Stimulated activated CD8-positive, alpha-beta memory T cell treated with anti-CD3 and anti-CD28 coated beads, Interleukin-15, amount 100 ng/mL, for 24 hours (primary cell): ENCODE data around the gene PLD5.
"Not testable (repeated sequence)": the region's sequence is repeated elsewhere in the genome, so short reads cannot be mapped to it uniquely, and the experiment has no call there.

ENCODE experiments used
- DNase-seq: peaks from one replicate; pipeline ENCODE4 v3.0.0-alpha.2; 2020; ENCODE audit warnings: low read depth

Gene PLD5

DNA sequence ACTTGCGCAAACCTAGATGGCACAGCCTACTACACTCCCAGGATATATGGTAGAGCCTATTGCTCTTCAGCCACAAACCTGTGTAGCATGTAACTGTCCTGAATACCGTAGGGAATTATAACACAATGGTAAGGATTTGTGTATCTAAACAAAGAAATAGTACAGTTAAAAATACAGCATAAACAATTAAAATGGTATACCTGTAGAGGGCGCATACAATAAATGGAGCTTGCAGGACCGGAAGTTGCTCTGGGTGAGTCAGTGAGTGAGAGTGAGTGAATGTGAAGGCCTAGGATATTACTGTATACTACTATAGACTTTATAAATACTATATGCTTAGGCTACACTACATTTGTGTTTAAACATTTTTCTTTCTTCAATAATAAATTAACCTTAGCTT is 99.3 kb downstream of the PLD5 start:
- DNase-seq = no peak

DNA sequence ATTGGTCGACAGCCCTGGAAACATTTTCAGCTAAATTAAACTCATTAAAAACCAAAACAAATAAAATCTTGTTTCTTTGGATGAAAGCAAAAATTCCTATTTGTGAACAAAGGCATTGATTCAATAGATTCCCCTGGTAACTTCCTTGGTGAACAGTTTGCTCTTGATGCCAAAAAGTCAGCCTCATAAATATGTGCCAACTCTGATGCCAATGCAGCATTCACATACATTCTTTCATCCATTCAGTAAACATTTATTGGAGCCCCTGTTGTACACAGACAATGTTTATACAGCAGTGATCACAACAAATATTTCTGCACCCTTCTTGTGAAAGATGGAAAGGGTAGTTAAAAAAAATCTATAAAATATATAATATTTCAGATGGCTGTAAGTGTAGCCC is 107.8 kb downstream of the PLD5 start:
- no peak for DNase-seq

DNA sequence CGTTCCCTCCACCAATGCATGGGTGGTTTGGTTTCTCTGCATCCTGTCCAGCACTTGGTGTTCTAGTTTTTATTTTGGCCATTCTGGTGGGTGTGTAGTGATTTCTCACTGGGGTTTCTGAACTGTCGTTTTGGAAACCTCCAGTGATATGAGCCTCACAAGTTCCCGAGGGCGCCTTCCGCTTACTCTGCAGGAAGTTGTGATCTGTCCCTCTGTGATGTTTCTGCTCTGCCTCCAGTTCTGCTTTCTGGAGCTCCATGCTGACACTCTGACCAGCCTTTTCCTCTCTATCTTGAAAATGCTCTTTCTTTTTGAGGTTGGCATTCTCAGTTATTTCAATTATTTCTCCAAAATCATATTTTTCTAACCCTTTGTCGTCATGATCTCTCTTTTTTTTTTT is 111.6 kb downstream of the PLD5 start:
- no peak for DNase-seq

DNA sequence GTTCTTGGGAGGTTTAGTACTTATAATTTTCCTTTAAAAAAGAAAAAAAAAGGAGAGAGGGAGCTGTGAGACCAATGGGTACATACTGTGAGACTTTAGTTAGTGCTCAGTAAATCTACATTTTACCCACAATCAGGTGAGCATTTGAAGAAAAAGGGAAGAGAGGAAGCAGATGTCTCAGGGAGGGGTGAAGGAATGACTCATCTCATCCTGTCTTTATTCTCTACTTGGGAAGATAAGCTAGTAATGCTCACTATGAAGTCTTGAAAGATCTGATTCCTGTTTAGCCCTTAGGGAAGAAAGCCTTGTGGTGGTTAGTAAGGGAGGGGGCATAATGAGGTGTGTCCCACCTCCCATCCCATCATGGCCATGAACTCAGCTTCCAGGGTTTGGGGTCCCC is 112.6 kb downstream of the PLD5 start:
- DNase-seq = no peak

DNA sequence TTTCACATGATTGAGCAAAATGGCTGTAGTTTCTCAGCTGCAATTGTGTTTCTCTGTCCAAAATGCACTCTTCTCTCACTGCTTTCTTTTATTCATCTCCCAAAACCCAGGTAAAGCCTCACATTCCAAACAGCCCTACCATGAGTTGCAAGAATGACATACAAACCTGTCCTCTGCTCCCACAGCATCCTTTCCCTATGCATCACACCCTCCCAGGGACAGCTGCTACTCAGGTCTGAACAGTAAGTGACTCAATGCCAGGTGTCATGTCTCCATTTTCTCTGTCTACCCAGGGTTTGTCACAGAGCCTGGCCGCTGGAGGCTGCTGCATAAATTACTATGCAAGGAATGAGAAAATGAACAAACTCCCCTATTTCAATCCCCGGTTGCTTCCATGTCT is 118.5 kb downstream of the PLD5 start:
- DNase-seq = no peak

DNA sequence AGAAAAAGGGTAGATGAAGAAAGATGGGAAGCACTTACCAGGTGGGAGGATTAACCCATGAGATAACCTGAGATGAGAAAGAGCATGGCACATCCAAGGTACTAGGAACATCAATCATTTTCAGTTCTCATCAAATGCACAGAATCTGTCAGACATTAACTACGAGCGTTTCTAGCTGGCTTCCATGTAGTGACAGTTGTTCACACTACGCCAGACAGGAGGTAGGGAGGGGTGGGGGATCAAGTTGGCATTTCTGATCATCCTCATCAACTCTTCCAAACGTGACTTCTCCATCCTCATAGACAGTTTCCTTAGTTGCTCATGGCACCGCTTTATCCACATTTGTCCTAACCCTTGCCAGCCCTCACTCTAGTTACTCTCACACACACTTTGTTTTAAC is 120.2 kb downstream of the PLD5 start:
- DNase-seq = no peak

DNA sequence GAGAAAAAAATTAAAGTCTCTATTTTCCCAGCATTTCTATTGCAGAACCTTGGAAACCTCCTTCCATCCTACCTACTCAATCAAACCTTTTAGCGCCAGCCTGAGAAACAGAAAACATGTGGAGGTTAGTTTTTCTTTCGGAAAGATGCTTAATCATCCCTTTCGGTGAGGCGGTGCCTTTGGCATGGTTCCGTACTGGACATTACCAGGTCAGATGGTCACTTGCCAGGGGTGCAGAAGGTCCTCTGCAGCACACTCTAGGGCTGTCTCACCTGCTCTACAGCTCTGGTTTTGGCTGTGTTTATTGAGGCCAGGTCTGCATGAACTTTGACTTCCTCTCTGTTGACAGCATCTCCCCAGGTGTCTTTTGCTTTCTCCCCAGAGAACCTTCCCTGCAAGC is 121.5 kb downstream of the PLD5 start:
- DNase-seq = no peak

DNA sequence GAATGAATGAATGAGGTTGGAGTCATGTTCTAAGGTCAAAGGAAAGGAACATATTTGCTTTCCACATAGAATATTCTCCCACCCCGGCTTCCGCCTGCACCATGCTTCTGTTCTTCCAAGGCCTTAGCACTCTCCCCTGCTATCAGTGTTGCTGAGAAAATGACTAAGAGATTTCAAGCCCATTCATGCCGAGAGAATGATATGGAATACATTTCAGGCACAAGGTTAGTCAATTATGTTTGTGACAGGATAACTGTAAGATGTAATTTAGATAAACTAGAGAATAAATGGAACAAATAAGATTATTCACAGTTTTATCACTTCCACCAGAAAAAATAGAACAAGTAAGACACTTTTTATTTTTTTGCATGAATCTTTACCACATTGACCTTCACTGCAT is 122.6 kb downstream of the PLD5 start:
- DNase-seq = no peak

DNA sequence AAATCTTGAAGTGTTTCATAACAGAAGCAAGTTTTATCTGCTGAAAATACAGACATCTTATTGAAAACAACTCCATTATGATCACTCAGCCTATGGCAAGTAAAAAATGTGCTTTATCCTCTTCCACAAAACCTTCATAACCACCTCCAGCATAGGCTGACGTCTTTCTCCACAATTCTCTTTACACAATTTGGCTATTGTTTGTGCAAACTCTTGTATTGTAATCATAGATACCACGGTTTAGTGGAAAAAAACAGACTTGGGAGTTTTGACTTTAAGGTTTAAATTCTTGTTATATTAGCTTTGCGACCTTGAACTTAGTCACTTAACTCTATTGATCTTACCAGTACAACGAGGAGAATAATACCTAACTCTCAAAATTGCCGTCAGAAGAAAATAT is 126.1 kb downstream of the PLD5 start:
- DNase-seq = no peak

DNA sequence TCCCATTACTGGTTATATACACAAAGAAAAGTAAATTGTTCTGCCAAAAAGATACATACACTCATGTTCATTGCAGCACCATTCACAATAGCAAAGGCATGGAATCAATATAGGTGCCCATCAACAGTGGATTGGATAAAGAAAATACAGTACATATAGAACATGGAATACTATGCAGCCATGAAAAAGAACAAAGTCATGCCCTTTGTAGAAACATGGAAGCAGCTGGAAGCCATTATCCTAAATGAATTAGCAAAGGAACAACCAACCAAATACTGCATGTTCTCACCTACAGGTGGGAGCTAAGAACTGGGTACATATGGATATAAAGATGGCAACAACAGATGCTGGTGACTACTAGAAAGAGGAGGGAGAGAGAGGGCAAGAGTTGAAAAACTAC is 132.6 kb downstream of the PLD5 start:
- DNase-seq = no peak

DNA sequence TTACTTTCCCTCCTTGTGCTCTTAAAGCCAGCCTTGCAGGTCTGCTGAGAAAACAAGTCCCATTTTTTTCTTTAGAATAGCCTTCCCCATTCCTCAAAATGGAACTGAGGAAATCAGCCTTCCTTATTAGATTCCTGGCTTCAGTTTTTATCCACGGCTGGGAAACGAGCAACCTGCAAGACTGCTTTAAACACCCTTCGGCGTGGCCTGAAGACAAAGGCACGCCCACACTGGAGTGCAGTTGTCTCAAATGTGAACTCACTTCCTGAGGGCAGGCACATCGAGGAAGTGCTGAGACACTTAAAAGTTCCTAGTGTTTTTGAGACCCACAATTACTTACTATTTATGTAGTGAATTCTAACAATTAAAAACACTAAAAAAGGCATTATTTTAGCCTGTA is 148.4 kb downstream of the PLD5 start:
- DNase-seq = not testable (repeated sequence)

DNA sequence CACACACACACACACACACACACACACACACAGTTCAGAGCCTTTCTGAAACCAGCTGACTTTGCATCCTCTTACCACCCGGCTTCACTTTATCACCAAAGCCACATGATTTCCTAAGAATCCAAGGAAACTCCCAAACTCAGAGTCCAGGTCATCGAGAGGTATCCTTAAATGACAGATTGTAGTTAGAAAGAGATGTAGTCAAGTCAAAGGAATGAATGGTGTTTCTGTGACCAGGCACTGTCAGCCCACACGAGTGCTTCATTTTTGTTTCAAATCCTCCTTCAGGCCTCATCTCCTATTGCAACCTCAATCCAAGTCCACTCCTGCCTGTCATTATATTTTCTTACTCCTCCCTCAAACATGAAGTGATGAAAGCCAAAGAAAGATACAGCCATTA is 174.1 kb downstream of the PLD5 start:
- not testable (repeated sequence) for DNase-seq

DNA sequence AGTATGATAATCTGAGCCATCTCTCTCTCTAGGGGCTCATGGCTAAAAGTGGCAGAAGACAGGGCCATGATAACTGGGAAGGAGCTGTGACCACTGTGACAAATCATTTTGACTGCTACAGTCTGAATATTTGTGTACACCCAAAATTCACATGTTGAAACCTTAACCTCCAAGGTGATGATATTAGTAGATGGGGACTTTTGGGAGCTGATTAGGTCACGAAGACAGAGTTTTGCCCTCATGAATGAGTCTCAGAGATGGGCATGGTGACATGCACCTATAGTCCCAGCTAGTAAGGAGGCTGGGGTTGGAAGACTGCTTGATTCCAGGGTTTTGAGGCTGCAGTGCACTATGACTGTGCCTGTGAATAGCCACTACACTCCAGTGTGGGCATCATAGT is 174.9 kb downstream of the PLD5 start:
- no peak for DNase-seq

DNA sequence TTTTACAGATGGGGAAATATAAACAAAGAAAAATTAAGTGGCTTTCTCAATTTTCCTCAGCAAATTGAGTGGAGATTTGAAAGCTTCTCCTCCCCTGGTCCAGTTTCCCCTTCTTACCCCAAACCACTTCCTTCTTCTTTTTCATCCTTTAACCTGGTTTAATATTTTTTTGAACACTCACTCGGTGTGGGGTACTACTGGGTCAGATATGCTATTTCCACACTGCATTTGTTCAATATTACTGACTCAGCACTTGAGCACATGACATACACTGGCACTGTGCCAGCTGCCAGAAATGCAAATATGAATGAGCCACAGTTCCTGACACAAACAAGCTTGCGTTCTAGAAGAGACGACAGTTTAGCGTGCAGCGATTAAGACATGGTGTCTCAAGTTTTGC is 193.6 kb downstream of the PLD5 start:
- DNase-seq = not testable (repeated sequence)

DNA sequence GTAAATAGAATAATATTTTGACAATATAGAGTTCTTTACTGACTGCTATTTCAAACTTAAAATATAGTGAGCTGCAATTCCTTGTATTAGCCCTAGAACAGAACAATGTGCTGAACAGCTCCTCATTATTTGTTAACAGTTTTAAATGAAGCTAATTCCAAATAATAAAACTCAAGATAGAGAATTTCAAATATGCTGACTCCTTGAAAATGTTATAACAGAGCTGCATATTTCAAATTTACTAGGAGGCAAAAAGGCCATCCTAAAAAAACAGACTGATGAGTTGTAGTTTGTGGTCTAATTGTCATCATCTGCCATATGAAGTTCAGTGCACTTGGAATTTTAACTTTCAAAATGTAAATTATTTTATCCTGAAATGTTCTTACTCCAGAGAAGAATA is 197.1 kb downstream of the PLD5 start:
- not testable (repeated sequence) for DNase-seq

DNA sequence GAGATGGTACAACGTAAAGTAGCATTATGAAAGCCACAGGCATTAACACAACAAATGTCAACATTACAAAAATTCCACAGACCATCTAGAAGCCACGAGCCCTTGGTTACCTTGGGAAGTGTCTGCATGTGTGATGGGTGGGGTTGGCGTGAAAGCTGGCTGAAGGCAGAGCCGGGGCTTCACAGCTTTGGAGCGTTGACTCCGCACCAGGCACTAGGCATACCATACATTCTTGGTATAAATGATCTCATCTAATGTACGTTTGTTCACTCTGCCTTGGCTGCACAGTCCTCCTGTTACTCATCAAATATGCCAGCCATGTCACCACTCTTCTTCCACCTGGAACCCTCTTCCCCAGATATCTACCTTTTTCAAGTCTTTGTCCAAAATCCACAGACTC is 202.5 kb downstream of the PLD5 start:
- not testable (repeated sequence) for DNase-seq

DNA sequence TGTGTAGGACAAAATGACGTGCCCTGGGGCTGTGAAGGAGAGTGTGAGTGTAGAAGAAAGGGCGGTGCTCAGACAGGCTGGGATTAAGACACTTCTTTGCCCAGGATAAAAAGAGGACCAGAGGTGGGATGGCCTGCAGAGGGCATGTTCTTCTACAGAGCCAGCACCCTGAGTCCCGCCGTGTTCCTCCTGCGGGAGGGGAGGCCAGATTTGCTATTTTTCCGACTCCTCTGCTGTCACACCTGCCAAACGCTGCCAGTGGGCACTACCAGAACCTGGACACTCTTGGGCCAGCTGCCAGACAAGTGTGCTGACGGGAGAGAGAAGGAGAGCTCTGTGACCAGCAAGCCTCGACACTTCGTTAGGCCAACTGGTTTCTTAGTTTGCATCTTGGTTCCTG is 206.4 kb downstream of the PLD5 start:
- no peak for DNase-seq

DNA sequence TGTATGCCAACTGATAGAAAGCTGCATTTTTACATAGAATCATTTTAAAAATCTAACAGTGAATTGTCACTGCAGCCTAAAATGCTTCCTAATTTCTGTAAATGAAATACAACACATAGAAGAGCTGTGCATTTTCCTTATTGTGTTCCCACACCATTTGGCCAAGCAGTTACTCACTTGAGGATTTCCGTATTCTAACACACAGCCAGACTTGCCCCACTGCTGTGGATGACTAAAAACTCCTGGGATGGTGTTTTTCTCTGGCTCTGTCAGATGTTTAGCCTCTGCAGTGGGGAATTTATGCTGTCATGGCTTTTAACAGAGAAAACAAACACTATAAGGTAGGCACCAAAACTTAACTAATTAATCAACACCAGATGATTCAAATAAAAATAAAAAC is 209.6 kb downstream of the PLD5 start:
- not testable (repeated sequence) for DNase-seq

DNA sequence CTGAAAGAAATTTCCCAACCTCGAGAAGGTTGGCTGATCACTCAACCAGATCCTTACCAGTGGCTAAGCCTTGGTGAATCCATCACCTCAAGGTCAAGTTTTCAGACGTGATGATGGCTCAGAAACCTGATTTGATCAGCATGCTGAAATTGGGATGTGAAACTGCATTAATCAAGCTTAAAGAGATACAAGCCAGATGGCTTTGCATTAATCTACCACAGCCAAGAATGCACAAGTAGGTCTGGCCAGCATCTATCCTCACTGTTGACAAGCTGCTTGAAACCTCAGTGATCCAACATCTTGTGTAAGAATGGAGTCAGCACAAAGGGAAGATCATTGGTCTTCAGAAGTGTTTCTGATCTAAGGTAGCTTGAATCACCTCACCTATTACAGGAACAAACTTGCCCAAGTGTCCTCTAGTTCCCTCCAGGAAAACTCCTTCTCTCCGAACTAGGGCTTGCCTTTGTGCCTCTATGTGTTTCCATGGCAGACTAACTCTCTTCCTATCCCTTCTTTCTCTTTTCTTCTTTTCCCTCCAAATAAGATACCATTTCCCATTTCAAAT is 210.3 kb downstream of the PLD5 start:
- DNase-seq = not testable (repeated sequence)

DNA sequence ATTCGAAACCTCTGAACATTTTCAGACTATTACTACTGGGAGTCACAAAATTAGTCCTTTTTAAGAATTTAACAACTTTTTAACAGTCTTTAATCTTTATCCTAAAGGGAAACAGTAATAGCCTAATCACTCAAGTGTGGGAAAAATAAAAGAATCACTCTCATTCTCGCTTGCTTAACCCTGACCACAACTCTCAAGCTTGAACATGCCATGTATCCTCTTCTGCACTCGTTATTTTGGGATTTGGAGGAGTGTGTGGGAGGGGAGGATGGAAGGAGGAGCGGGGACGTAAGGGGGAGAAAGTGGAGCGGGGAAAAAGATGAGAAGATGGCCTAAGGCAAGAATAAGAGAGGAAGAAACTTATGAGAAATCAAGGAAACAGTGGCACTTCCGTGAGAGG is 215.8 kb downstream of the PLD5 start:
- not testable (repeated sequence) for DNase-seq

DNA sequence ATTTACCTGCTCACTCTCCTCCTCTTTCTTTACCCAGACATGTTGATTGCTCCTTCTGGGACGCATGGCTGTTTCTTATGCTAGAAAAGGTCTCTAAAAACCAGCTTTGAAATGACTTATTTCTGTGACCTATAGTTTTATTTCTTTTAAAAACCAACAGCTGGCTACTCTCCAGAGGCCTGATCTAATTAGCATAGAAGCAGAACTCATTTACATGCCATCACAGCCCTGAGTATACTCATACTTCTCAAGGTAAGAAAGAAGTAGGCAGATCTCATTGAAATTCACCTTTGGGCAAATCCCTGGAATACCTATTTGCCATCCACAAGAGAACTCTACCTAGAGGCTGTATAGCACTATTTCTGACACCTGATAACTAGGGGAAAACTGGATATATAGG is 230.7 kb downstream of the PLD5 start:
- not testable (repeated sequence) for DNase-seq

DNA sequence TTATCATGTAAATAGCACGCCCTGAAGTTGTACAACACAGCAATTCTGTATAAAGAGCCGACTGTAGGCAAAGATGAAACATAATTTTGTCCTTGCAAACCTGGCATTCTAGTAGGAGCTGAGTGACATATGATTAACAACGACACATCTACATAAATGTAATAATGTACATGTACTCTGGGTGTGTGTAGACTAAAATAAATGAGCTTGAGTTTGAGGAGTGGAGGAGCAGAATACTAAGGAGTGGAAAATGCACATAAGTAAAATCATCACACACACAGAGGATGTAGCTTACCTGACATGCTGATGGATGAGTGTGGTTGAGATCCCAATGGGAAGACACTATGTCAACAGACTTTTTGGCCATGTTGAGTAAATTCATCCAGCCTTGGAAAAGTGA is 236.4 kb downstream of the PLD5 start:
- DNase-seq = not testable (repeated sequence)

DNA sequence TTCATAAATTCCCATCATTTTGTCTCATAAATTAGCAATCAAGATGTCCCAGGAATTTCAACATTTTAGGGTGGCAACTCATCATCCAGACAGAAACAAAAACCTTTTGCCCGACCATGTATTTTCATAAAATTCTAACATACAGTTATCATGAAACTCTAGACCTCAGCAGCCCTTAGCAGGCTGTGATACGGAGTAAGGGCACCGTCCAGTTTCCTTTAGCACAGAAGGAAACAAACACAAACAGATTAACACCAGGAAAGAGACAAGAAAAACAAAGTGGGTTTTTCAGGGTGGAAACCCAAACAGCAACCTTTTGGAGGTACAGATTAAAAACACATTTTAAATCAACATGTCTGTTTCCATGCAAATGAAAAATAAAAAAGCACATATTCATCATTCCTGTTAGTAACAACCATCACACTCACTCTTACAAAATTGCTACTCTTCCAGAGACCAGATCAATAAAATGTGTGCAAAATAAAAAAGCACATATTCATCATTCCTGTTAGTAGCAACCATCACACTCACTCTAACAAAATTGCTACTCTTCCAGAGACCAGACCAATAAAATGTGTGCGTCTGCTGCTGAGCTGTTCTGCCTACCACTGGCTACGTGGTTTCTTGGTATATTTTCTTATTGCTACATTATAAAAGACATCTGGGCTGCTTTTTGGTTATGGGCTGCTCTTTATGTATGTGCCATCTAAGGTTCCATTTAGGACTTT is 241.6 kb downstream of the PLD5 start:
- not testable (repeated sequence) for DNase-seq

DNA sequence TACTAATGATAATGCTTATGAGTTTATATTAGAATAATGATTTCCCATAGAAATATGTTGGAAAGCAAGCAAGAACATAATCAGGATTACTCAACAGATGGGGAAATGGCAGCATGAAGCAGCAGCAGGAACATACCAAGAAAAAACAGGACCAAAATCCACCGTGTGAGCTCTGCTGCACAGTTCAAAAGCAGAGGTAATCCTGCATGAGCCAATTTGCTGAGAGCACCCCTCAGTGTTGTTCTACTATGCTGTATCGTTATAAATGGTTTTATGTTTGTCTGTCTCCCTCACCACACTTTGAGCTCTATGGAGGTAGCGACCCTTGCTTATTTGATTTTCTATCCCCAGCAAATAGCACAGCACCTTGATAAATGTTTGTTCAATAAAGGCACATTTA is 246.1 kb downstream of the PLD5 start:
- not testable (repeated sequence) for DNase-seq
